GM18907 (cell line): Measurements from ENCODE around the gene RNF144B.
"Not testable (repeated sequence)": the region's sequence is repeated elsewhere in the genome, so short reads cannot be mapped to it uniquely, and the experiment has no call there.

Experiments
- ATAC-seq: cut with Tn5 transposase; IDR thresholded peaks from one replicate; pipeline ENCODE4 v1.9.1; 2021; ENCODE audit warnings: mild to moderate bottlenecking, moderate library complexity; ENCODE audit not compliant: unreplicated experiment

RNF144B gene

GRCh38 chr6:18387061-18387721 is at the start of gene RNF144B:
Gene RNF144B, plus strand, starts transcription at chr6:18387350. Its CDS starts 12,185 bp downstream, at chr6:18399535.
- ATAC-seq = peak; percentile 92

- no peak for ATAC-seq
These were observed 47.6 kb upstream of the RNF144B start for GRCh38 chr6:18339599-18339998.

GRCh38 chr6:18340781-18341551 is 46.2 kb upstream of the RNF144B start:
- ATAC-seq = no peak

- no peak for ATAC-seq
These were observed 44.9 kb upstream of the RNF144B start for GRCh38 chr6:18342223-18342622.

DNA sequence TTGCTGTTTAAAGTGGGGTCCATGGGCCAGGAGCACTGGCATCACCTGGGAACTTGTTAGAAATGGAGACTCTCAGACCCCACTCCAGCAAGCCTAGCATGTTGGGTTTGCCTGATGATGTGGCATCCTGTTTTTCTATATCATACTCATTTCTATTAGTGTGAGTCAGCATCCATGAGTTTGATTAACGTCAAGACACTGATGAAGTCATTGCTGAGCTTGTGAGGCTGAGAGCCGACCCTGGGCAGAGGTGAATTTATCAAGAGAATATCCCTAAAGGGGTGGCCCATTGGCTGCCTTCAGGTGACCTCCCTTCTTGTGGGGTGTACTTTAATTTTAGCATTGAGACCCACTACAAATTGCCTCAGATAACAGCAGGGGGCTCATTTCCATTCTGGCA is 43.4 kb upstream of the RNF144B start:
- no peak for ATAC-seq

DNA sequence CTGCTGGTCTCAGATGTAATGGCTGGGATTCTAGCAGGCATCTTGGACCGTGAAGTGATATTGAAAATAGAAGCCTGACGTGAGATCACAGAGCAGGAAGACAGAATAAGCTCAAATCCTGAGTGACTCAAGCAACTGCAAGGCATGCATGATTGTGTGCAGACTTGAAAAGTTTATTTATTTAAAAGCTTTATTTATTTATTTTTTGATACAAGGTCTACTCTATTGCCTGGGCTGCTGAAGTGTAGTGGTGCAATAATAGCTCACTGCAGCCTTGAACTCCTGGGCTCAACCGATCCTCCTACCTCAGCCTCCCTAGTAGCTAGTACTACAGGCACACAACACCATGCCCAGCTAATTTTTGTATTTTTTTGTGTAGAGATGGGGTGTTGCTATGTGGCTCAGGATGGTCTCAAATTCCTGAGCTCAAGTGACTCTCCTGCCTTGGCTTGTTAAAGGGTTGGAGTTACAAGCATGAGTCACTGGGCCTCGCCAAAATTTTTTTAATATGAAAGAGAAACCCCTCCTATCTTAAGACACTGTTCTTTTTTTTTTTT is 40.1 kb upstream of the RNF144B start:
- ATAC-seq = no peak

- no peak for ATAC-seq
These were observed 39.3 kb upstream of the RNF144B start for GRCh38 chr6:18347866-18348265.

GRCh38 chr6:18349386-18349785 is 37.8 kb upstream of the RNF144B start:
- no peak for ATAC-seq

GRCh38 chr6:18350271-18350670 is 36.9 kb upstream of the RNF144B start:
- ATAC-seq = no peak

- no peak for ATAC-seq
These were observed 36.4 kb upstream of the RNF144B start for GRCh38 chr6:18350712-18351111.

DNA sequence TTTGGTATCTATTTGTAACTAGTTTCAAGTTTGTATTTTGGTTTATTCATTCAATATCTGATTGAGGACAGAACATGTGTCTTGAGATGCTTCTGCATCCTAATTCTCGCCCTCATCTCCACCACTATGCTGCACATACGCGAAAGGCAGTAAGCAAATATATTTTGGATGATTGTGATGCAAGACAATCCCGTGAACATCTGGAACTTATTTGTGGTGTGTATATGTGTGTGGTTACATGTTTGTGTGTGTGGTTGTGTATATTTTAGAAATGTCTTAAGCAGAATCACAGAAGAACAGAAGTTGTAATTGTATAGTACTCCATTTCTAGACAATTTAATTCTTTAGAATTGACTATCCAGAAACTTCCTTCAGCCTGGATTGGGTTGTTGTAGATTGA is 35.1 kb upstream of the RNF144B start:
- no peak for ATAC-seq

- no peak for ATAC-seq
These were observed 34.3 kb upstream of the RNF144B start for GRCh38 chr6:18352842-18353241.

DNA sequence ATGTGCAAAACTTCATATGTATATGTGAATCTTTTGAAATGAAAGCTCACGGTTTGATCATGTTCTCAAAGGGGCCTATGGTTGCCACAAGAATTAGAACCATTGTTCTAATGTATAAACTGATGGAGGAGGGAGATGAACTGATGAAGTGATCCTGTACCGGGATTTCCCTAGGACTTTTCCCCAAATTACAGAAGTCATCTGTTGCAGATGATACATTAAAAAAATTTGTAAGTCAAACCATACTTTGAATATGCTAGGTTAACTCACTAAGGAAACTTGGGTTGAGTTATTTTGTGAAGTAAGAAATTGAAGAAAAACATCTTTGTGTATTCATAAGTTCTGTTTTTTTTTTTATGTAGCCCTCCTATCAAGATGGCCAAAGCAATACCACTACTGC is 33.9 kb upstream of the RNF144B start:
- no peak for ATAC-seq

DNA sequence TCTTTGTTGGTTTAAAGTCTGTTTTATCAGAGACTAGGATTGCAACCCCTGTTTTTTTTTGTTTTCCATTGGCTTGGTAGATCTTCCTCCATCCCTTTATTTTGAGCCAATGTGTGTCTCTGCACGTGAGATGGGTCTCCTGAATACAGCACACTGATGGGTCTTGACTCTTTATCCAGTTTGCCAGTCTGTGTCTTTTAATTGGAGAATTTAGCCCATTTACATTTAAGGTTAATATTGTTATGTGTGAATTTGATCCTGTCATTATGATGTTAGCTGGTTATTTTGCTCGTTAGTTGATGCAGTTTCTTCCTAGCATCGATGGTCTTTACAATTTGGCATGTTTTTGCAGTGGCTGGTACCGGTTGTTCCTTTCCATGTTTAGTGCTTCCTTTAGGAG is 29.6 kb upstream of the RNF144B start:
- ATAC-seq = not testable (repeated sequence)

- peak; percentile 73 for ATAC-seq
These were observed 27.8 kb upstream of the RNF144B start for GRCh38 chr6:18359237-18359885.

- ATAC-seq = no peak
These were observed 27.0 kb upstream of the RNF144B start for GRCh38 chr6:18360188-18360587.

DNA sequence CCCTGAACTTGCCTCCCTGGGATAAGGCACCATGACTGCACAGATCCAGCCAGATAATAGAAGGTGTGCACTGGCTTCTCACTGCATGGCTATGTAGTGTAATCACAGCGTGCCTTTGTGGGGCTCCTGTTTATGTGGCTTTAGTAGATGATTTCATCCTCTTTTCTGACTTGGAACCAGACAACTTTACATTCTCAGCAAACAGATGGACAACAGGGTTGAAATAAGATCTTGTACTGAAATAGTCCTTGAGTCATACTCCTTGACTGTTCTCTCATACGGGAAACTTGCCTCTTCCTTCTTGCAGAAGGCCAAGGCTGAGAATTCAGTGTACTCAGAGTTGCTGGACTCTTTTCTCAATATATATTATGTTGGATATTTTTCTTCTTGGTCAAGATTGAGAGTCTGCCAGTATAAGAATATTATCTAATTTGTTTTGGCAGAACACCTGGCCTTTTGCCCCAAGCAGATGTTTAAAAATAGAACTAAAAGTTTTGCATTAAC is 25.0 kb upstream of the RNF144B start:
- no peak for ATAC-seq

DNA sequence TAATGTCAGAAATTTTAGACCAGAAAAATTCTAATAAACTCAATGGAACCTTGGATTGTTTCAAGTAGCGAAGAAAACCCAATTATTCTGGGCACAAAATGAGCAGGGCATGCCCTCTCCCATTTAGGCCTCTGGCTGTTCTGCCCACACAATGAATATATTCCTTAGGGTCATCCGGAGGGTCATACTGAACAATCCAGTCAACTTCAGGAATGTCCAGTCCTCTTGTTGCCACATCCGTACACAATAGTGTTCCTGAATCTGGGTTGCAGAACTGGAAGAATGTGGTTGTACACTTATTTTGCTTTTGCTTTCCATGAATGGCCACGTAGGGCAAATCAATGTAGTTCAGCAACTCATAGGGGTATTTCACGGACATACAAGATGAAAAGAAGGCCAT is 23.4 kb upstream of the RNF144B start:
- no peak for ATAC-seq

- ATAC-seq = not testable (repeated sequence)
These were observed 22.6 kb upstream of the RNF144B start for GRCh38 chr6:18364561-18364960.

- no peak for ATAC-seq
These were observed 19.8 kb upstream of the RNF144B start for GRCh38 chr6:18367371-18367770.
